Kasumi-1 (cell line): ENCODE measurements around the gene EPAS1.
"Not testable (repeated sequence)": the region's sequence is repeated elsewhere in the genome, so short reads cannot be mapped to it uniquely, and the experiment has no call there.

Experiments used
- DNase-seq, 2 experiments: peaks; one replicate each; lab custom pipeline; 2025; lab: John Stamatoyannopoulos, UW

The EPAS1 gene

DNA sequence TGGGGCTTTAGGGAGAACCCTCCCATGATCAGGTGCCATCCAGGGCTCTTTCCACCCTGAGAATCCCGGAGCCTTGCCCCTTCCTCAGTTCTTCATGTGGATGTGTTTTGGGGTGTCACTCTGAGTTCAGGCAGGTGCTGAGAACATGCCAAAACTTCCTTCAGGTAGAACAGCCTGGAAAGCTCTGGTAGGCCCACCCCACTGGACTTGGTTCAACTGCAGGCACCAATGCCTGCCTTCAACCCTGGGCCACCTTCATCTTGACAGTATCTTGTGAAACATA is 85.8 kb downstream of the EPAS1 start:
- no peak for DNase-seq

GRCh38 chr2:46383784-46384456 is 86.7 kb downstream of the EPAS1 start:
- no peak for DNase-seq

DNA sequence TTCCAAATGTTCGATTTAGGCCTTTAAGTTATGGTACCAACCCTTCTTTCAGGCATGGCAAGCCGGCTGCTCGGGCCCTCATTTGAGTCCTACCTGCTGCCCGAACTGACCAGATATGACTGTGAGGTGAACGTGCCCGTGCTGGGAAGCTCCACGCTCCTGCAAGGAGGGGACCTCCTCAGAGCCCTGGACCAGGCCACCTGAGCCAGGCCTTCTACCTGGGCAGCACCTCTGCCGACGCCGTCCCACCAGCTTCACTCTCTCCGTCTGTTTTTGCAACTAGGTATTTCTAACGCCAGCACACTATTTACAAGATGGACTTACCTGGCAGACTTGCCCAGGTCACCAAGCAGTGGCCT is 87.2 kb downstream of the EPAS1 start:
- no peak for DNase-seq

DNA sequence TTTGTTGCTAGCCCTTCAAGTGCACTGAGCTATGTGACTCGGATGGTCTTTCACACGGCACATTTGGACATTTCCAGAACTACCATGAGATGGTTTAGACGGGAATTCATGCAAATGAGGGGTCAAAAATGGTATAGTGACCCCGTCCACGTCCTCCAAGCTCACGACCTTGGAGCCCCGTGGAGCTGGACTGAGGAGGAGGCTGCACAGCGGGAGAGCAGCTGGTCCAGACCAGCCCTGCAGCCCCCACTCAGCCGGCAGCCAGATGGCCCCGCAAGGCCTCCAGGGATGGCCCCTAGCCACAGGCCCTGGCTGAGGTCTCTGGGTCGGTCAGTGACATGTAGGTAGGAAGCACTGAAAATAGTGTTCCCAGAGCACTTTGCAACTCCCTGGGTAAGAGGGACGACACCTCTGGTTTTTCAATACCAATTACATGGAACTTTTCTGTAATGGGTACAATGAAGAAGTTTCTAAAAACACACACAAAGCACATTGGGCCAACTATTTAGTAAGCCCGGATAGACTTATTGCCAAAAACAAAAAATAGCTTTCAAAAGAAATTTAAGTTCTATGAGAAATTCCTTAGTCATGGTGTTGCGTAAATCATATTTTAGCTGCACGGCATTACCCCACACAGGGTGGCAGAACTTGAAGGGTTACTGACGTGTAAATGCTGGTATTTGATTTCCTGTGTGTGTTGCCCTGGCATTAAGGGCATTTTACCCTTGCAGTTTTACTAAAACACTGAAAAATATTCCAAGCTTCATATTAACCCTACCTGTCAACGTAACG is 88.8 kb downstream of the EPAS1 start:
- DNase-seq = no peak

DNA sequence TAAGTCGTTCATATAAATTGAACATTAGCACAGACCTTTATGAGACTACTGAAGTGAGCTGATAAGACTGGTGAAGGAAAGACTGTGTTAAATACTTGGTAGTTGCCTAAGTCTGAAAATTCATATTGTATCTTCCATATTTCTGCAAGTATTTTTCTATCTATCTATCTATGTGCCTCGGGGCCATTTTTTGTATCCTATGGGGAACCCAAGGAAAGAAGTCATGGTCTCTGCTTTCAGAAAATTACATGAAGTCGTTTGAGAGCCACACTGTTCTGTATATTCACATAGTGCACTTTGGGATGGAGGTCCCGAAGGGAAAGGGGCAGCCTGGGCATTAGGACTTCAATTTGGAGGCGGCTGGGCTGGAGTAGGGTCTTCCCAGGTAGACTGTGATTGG is 89.6 kb downstream of the EPAS1 start:
- DNase-seq = no peak

GRCh38 chr2:46387292-46387691 is 90.1 kb downstream of the EPAS1 start:
- DNase-seq = no peak

GRCh38 chr2:46387886-46388515 is 90.8 kb downstream of the EPAS1 start:
- no peak for DNase-seq

DNA sequence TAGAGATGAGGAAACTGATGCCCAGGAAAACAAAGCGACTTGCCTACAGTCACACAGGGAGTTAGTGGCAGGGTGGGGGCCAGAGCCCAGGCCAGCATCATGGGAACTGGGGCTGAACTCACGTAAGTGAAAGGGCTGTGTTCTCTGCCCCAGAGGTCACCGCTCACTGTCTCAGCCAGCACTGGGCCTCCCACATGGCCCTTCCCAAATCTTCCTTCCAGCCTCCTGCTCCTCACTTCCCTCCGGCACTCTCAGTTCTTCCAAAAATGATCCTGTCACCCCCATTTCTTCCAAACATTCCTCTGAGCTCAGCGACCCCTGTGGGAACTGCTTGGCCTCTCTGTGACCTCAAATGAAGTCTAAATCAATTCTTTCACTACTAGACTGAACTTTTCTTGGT is 91.7 kb downstream of the EPAS1 start:
- no peak for DNase-seq

- DNase-seq = no peak
Observed at GRCh38 chr2:46389417-46389916, 92.3 kb downstream of the EPAS1 start.

- no peak for DNase-seq
Observed at GRCh38 chr2:46390036-46390435, 92.8 kb downstream of the EPAS1 start.

DNA sequence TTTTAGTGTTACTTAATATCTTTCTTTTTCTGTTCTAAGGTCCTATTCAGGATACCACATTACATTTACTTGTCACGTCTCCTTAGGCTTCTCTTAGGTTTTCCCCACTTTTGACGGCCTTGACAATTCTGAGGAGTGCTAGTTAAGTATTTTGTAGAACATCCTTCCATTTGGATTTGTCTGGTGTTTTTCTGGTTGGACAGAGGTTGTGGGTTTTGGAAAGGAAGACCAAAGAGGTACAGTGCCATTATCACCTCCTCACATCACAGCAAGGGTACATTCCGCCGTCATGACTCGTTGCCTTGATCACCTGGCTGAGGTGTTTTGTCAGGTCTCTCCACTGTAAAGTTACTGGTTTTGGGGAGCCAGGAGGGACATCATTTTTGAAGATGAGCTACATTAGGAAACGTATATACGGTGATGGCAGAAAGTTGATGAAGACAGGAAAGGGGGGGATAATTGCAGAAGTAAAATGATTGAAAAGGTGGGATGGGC is 93.7 kb downstream of the EPAS1 start:
- no peak for DNase-seq

DNA sequence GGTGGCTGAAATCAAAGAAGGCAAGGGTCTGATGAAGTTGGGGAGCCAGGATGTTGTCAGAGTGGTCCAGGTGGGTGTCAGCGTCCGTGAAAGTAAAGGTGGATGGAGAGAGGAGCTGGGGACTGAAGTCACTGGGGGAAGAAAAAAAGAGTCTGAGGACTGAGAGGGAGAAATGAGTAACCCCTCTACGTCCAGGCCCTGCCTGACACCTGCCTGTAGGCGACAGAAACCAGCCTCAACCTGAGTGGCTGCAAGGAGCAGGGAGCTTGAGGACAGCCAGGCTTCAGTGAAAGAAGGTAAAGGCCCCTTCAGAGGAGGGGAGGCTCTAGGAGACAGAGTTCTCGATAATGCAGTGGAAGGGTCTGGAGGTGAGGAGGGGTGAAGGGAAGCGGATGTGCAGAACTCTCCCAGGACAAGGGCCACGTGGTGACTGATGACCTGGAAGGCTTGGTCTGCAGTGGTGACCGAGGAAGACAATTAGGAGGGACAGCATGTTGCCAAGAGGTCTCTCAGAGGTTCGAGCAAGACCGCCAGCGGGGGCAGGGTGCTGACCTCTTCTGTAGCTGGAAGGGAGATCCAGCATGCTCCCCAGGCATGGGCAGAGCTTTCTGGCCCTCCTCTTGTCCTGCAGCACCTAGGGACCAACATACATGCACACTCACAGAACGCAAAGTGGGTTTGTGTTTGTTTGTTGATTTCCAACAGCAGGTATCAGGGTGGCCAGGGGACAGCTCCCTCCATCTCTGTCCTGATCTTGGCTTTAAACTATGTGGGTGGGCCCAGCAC is 95.5 kb downstream of the EPAS1 start:
- no peak for DNase-seq

- DNase-seq = no peak
Observed at GRCh38 chr2:46393347-46393820, 96.2 kb downstream of the EPAS1 start.

- no peak for DNase-seq
Observed at GRCh38 chr2:46393865-46394264, 96.7 kb downstream of the EPAS1 start.

DNA sequence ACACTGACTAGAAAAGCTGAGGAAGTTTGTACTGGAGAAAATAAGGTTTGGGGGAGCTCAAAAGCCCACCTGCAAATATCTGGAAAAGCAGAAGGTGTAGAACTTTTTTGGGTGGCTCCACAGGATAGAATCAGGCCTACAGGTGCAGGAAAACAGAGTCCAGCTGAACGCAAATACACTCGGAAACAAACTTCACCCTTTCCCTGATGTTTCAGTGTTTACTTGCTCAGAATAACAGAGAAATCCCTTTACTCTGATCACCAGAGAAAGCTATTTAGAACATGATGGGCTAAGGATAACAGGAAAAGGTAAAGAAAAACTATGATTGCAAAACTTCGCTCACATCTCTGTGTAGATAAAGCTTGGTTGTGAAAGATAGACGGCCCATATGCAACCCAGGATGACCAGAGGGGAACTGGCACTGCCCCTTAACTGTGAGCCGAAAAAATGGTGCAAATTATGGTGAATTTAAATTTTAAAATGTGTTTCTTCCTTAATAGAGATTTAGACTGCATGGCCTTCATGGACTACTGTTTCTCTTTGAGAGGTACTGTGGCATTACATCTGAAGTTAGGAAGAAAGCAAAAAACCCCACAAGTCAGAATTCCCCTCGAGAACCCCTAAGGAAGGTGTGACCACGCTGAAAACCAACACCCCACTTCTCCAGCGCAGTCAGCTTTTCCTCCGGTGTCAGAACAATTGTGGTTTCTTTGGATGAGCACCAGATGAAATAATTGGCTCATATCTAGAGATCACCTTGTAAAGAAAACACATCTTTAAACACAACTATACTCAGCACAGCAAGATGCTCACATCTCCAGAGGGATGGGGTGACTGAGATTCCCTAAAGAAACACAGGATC is 97.7 kb downstream of the EPAS1 start:
- no peak for DNase-seq

- not testable (repeated sequence) for DNase-seq
Observed at GRCh38 chr2:46395730-46396129, 98.5 kb downstream of the EPAS1 start.

DNA sequence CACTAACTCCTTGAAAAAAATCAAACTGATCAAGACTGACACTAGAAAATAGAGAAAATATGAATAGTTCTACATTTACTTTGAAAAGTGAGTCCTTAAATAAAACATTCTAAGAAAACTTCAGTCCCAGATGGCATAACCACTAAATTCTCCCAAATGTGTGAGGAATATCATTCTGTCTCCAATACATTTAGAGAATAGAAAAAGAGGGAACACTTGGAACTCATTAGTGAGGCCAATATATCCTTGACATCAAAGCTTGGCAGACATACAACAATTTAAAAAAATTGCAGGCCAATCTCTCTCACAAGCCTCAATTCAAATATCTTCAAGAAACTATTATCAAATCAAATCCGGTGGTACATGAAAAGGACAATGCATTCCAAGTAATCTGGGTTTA is 102.8 kb downstream of the EPAS1 start:
- no peak for DNase-seq

DNA sequence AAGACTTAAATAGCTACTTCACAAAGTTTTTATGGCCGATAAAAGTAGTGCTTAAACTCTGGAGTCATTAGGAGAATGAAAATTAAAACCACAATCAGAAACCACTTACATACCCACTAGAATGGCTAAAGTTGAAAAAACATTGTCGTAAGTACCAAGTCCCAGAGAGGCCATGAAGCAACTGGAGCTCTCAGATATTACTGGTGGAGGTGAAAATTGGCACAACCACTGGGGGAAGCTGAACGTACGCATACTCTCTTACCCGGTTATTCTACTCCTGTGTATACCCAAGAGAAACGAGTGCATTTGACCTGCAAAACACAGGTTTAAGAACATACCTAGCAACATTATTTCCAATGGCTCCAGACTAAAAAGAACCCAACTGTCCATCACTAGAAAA is 105.7 kb downstream of the EPAS1 start:
- no peak for DNase-seq

DNA sequence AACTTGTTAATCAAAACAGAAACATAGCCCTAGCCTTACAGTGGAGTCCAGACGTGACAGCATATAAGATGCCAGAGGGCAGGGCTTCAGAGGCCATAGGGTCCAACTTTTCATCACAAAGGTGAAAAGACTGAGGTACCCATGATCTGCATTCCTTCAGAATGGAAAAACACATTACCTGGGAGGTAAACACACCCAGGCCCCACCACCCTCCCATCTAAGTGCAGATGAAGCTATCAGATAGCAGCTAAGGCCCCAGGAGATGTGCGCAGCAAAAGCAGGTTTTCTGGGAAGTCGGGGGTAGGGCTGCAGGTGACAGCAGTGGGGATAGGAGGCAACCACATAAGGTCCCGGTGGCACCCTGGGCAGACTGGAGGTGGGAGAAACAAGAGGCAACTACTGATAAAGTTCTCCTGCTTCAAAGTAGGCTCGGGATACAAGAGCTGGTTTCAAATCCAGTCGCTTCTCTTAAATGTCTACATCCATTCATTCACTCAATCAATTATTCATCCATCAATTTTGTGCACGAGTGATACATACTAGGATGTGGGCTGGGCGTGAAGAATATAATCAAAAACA is 107.1 kb downstream of the EPAS1 start:
- no peak for DNase-seq

- DNase-seq = no peak
Observed at GRCh38 chr2:46407852-46408455, 110.7 kb downstream of the EPAS1 start.
